GM19452 (cell line): ENCODE measurements around the gene CNPY1.

Experiments used
- ATAC-seq: cut with Tn5 transposase; IDR thresholded peaks from one replicate; pipeline ENCODE4 v1.9.1; 2021; ENCODE audit not compliant: unreplicated experiment

CNPY1 gene

GRCh38 chr7:155469311-155470185 is 76.8 kb downstream of the CNPY1 start:
- ATAC-seq = no peak

GRCh38 chr7:155468785-155469148 is 77.6 kb downstream of the CNPY1 start:
- no peak for ATAC-seq

- ATAC-seq = no peak
These were observed 78.2 kb downstream of the CNPY1 start for GRCh38 chr7:155467846-155468784.

- ATAC-seq = peak; percentile 53
These were observed 79.3 kb downstream of the CNPY1 start for GRCh38 chr7:155466814-155467733.

GRCh38 chr7:155466142-155466813 is 80.1 kb downstream of the CNPY1 start:
- no peak for ATAC-seq

- no peak for ATAC-seq
These were observed 80.6 kb downstream of the CNPY1 start for GRCh38 chr7:155465761-155466141.

GRCh38 chr7:155464948-155465739 is 81.2 kb downstream of the CNPY1 start:
- no peak for ATAC-seq

- no peak for ATAC-seq
These were observed 82.2 kb downstream of the CNPY1 start for GRCh38 chr7:155464183-155464582.

GRCh38 chr7:155463114-155463811 is 83.1 kb downstream of the CNPY1 start:
- ATAC-seq = no peak

GRCh38 chr7:155462163-155462735 is 84.1 kb downstream of the CNPY1 start:
- ATAC-seq = no peak

- no peak for ATAC-seq
These were observed 84.7 kb downstream of the CNPY1 start for GRCh38 chr7:155461631-155462030.

- ATAC-seq = no peak
These were observed 85.3 kb downstream of the CNPY1 start for GRCh38 chr7:155460926-155461613.

GRCh38 chr7:155459700-155460461 is 86.5 kb downstream of the CNPY1 start:
- ATAC-seq = no peak

- ATAC-seq = no peak
These were observed 87.3 kb downstream of the CNPY1 start for GRCh38 chr7:155458878-155459699.

- ATAC-seq = no peak
These were observed 88.1 kb downstream of the CNPY1 start, which contains the start of gene EN2 for GRCh38 chr7:155458111-155458877. EN2 (plus strand) TSS chr7:155458129; CDS start chr7:155458378, 249 bp downstream.
